HepG2 (cell line): ENCODE measurements around the gene R3HCC1L. TPM values are rescaled to one million over a fixed set of nuclear protein-coding genes. Genes with fewer than 3 reads are reported as not detected.

Source experiments
- ATAC-seq: fragments of 200-7000 bp; cut with Tn5 transposase; 3 replicates; pipeline ENCODE4 v1.9.1; 2020; ENCODE audit warnings: mild to moderate bottlenecking, moderate library complexity
- BruUV-seq: library from RNA; stranded (reverse); fragments of 400-500 nt; replicated peaks from 2 replicates; lab custom pipeline; 2021; lab: Mats Ljungman, UMichigan
- CTCF ChIA-PET: fragments of 300-600 bp; formaldehyde crosslinking; extraction: SDS; loops from one replicate; lab custom pipeline; 2021; ENCODE audit warnings: low total read pairs, inconsistent platforms, low intra/inter-chr PET ratio; lab: Yijun Ruan, JAX
- POLR2A ChIA-PET: fragments of 350-600 bp; sonication (Branson Sonifier 250); formaldehyde crosslinking; loops from one replicate; lab custom pipeline; 2020; ENCODE audit warnings: antibody characterized with exemption, inconsistent platforms; lab: Yijun Ruan, JAX
- DNase-seq: peaks from one replicate; pipeline ENCODE4 v3.0.0-alpha.2; 2015; ENCODE audit warnings: low spot score
- FAIRE-seq: peaks from 3 replicates; lab custom pipeline; 2011; peaks lifted over from hg19 to GRCh38; lab: Jason Lieb, UNC
- H2AFZ ChIP-seq: one replicate; pipeline ENCODE4 v1.6.1; 2011; ENCODE audit warnings: low read length, inconsistent platforms
- H3K27ac ChIP-seq: fragments of 300-600 bp; 3 replicates; pipeline ENCODE4 v1.8.0; 2011; ENCODE audit warnings: mixed run types, mild to moderate bottlenecking, mixed read lengths, low read length, inconsistent platforms; ENCODE audit not compliant: insufficient read depth; ENCODE audit errors: extremely low read length
- H3K27me3 ChIP-seq, 2 experiments: fragments of 200-600 bp in 1 of 2; 2 replicates in 1 of 2; 3 replicates in 1 of 2; pipeline versions ENCODE4 v1.6.0 to v1.8.0; 2011; ENCODE audit warnings: low read length in 2 of 2, mild to moderate bottlenecking in 2 of 2, moderate library complexity in 2 of 2, inconsistent platforms in 1 of 2; ENCODE audit not compliant: insufficient read depth in 2 of 2, control insufficient read depth in 1 of 2
- H3K36me3 ChIP-seq, 2 experiments: fragments of 200-600 bp in 1 of 2; replicated peaks in 1 of 2; 2 replicates in 1 of 2; 3 replicates in 1 of 2; pipeline versions ENCODE4 v1.5.1 to v1.8.0; 2011; ENCODE audit warnings: low read length in 2 of 2, inconsistent platforms in 1 of 2; ENCODE audit not compliant: insufficient read depth in 2 of 2, control insufficient read depth in 1 of 2
- H3K4me1 ChIP-seq: 2 replicates; pipeline ENCODE4 v1.5.1; 2012; ENCODE audit warnings: low read length, inconsistent platforms; ENCODE audit not compliant: insufficient read depth
- H3K4me2 ChIP-seq: 2 replicates; pipeline ENCODE4 v1.6.0; 2011; ENCODE audit warnings: low read depth, low read length, inconsistent platforms
- H3K4me3 ChIP-seq, 3 experiments: fragments of 200-600 bp in 1 of 3; sonication (generic), shearing (Covaris generic) in 1 of 3; replicated peaks in 1 of 3; 2 replicates each; pipeline ENCODE4 v1.5.1; 2011 to 2016; ENCODE audit warnings: low read length in 3 of 3, inconsistent platforms in 2 of 3, low read depth in 2 of 3, mild to moderate bottlenecking in 2 of 3, control low read depth in 1 of 3, mixed read lengths in 1 of 3; ENCODE audit not compliant: insufficient read depth in 1 of 3
- H3K79me2 ChIP-seq: one replicate; pipeline ENCODE4 v1.6.1; 2011; ENCODE audit warnings: low read length, inconsistent platforms; ENCODE audit not compliant: insufficient read depth
- H3K9ac ChIP-seq: 2 replicates; pipeline ENCODE4 v1.6.0; 2011; ENCODE audit warnings: mild to moderate bottlenecking, low read depth, low read length, inconsistent platforms; ENCODE audit not compliant: insufficient read depth
- H3K9me3 ChIP-seq: 2 replicates; pipeline ENCODE4 v1.5.1; 2012; ENCODE audit warnings: mild to moderate bottlenecking, low read length
- H4K20me1 ChIP-seq: 2 replicates; pipeline ENCODE4 v1.6.0; 2011; ENCODE audit warnings: inconsistent platforms, mild to moderate bottlenecking, low read length, moderate library complexity; ENCODE audit not compliant: insufficient read depth
- ATAD3A ChIP-seq: sonication (generic); formaldehyde crosslinking; IDR thresholded peaks from 2 replicates; pipeline ENCODE4 v1.4.0; 2020; ENCODE audit warnings: missing genetic modification reagents
- CENPX ChIP-seq: sonication (generic); formaldehyde crosslinking; IDR thresholded peaks from 2 replicates; pipeline ENCODE4 v1.9.0; 2021; ENCODE audit warnings: mild to moderate bottlenecking, missing genetic modification reagents, moderate library complexity
- CREB3 ChIP-seq: sonication (generic); formaldehyde crosslinking; IDR thresholded peaks from 2 replicates; pipeline ENCODE4 v1.5.0; 2020; ENCODE audit warnings: missing genetic modification reagents
- GTF3A ChIP-seq: sonication (generic); formaldehyde crosslinking; conservative IDR thresholded peaks from 2 replicates; pipeline ENCODE4 v1.4.0; 2020; ENCODE audit warnings: mild to moderate bottlenecking, missing genetic modification reagents
- MATR3 ChIP-seq: sonication (generic); formaldehyde crosslinking; IDR thresholded peaks from 2 replicates; pipeline ENCODE4 v1.4.0; 2020; ENCODE audit warnings: missing genetic modification reagents
- NFKB2 ChIP-seq: sonication (generic); formaldehyde crosslinking; IDR thresholded peaks from 2 replicates; pipeline ENCODE4 v1.4.0; 2020; ENCODE audit warnings: missing genetic modification reagents, borderline replicate concordance
- PHF5A ChIP-seq: IDR thresholded peaks from one replicate; pipeline ENCODE4 v1.6.1; 2018; ENCODE audit warnings: low read depth, missing genetic modification reagents; ENCODE audit not compliant: unreplicated experiment
- RARA ChIP-seq: IDR thresholded peaks from 2 replicates; pipeline ENCODE4 v1.6.1; 2016; ENCODE audit warnings: missing genetic modification reagents, missing compliant biosample characterization
- RFX3 ChIP-seq: IDR thresholded peaks from 2 replicates; pipeline ENCODE4 v1.6.1; 2016; ENCODE audit warnings: missing biosample characterization, missing genetic modification reagents
- ZBTB14 ChIP-seq: sonication (generic); formaldehyde crosslinking; IDR thresholded peaks from 2 replicates; pipeline ENCODE4 v1.4.0; 2020; ENCODE audit warnings: missing genetic modification reagents
- ZEB1 ChIP-seq: IDR thresholded peaks from 2 replicates; pipeline ENCODE4 v1.6.1; 2012; ENCODE audit warnings: mild to moderate bottlenecking, low read depth, inconsistent platforms; ENCODE audit not compliant: insufficient replicate concordance
- ZMYM4 ChIP-seq: sonication (generic); formaldehyde crosslinking; IDR thresholded peaks from 2 replicates; pipeline ENCODE4 v1.8.1; 2023; ENCODE audit warnings: mild to moderate bottlenecking, missing genetic modification reagents
- ZNF12 ChIP-seq: sonication (generic); formaldehyde crosslinking; IDR thresholded peaks from 2 replicates; pipeline ENCODE4 v1.5.0; 2020; ENCODE audit warnings: missing genetic modification reagents
- ZNF136 ChIP-seq: sonication (generic); formaldehyde crosslinking; IDR thresholded peaks from 2 replicates; pipeline ENCODE4 v1.8.1; 2022; ENCODE audit warnings: low read depth, mild to moderate bottlenecking, moderate library complexity, missing genetic modification reagents
- ZNF207 ChIP-seq: fragments of 450-650 bp; IDR thresholded peaks from 2 replicates; pipeline ENCODE4 v1.6.1; 2016; ENCODE audit warnings: antibody characterized with exemption, borderline replicate concordance
- ZNF264 ChIP-seq: sonication (generic); formaldehyde crosslinking; IDR thresholded peaks from 2 replicates; pipeline ENCODE4 v1.4.0; 2020; ENCODE audit warnings: missing genetic modification reagents
- ZNF281 ChIP-seq: sonication (generic); formaldehyde crosslinking; IDR thresholded peaks from 2 replicates; pipeline ENCODE4 v1.4.0; 2020; ENCODE audit warnings: missing genetic modification reagents, borderline replicate concordance
- ZSCAN12 ChIP-seq: sonication (generic); formaldehyde crosslinking; IDR thresholded peaks from 2 replicates; pipeline ENCODE4 v1.9.0; 2021; ENCODE audit warnings: mild to moderate bottlenecking, missing genetic modification reagents
- WGBS: methylation state at CpG from one replicate; pipeline ENCODE4 v1.1.6; 2017; ENCODE audit warnings: low lambda C conversion rate; 5-methylcytosine and 5-hydroxymethylcytosine counted together
- in situ Hi-C: cut with HindIII; loops from 2 replicates; pipeline ENCODE4 v1.10.0; 2017; ENCODE audit warnings: low pct_unique_long_range_greater_than_20kb; ENCODE audit not compliant: extremely low pct_ligation_motif_present
- intact Hi-C: fragments of 100-400 bp; cut with micrococcal nuclease; formaldehyde crosslinking; loops from one replicate; pipeline ENCODE4 v1.10.0; 2022; ENCODE audit not compliant: unreplicated experiment
- polyA plus RNA-seq, 8 experiments: library from polyadenylated mRNA; depleted of rRNA in 3 of 8; stranded (reverse) in 7 of 8; unstranded in 1 of 8; fragments of >200 nt; fragmentation: Illumina TruSeq in 4 of 8; extraction: Trizol in 4 of 8; gene quantifications; 2 replicates each; pipeline versions ENCODE4 v1.2.1 to v1.2.3, GENCODE V29; 2011 to 2016; ENCODE audit warnings: low read depth in 4 of 8, missing spikeins in 1 of 8, mixed read lengths in 1 of 8; ENCODE audit not compliant: insufficient read depth in 1 of 8
- total RNA-seq, 5 experiments: library from RNA; depleted of rRNA; stranded (reverse); fragments of >200 nt; fragmentation: Illumina TruSeq; extraction: Trizol; gene quantifications; 2 replicates each; pipeline ENCODE4 v1.2.3, GENCODE V29; 2016; ENCODE audit warnings: low read depth in 1 of 5
- TF ChIP-seq, protein P1 (sequence below): sonication (generic); formaldehyde crosslinking; IDR thresholded peaks from 2 replicates; pipeline ENCODE4 v1.9.0; 2021; ENCODE audit warnings: missing genetic modification reagents, mild to moderate bottlenecking, borderline replicate concordance

Gene R3HCC1L
- total and polyA plus RNA-seq, 2 of the 13 experiments (the other 11 are each of a cell fraction or from before 2014, with no cell fraction given) = 6.5 to 12.2 TPM

DNA sequence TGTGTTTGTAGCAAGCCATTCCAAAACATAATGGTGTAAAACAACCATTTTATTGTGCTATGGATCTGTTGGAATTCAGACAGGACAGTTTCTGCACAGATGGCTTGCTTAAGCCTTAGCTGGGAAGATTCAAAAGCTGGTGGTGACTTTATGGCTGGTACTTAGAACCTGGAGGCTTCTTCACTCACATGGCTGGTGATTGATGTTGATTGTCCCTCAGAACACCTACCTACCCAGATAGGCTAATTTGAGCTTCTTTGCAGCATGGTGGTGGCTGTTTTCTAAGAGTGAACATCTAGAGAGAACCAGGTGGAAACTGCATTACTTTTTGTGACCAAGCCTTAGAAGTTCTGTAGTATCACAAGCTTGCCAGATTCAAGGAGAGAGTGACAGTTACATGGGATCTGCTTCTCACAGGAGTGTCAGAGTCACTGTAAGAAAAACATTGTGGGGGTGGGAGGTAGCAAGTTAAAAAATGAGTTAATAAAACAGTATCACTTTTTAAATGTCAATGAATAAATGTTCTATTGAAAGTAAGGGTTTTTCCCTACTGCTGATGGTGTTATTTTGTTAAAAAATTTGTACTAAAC lies 7.1 kb downstream of the R3HCC1L start (continued):
- TF ChIP-seq ZBTB14 (CRISPR knock-in tag) = no peak
- no peak for TF ChIP-seq ZNF12 (CRISPR knock-in tag)
- TF ChIP-seq, protein P1, sequence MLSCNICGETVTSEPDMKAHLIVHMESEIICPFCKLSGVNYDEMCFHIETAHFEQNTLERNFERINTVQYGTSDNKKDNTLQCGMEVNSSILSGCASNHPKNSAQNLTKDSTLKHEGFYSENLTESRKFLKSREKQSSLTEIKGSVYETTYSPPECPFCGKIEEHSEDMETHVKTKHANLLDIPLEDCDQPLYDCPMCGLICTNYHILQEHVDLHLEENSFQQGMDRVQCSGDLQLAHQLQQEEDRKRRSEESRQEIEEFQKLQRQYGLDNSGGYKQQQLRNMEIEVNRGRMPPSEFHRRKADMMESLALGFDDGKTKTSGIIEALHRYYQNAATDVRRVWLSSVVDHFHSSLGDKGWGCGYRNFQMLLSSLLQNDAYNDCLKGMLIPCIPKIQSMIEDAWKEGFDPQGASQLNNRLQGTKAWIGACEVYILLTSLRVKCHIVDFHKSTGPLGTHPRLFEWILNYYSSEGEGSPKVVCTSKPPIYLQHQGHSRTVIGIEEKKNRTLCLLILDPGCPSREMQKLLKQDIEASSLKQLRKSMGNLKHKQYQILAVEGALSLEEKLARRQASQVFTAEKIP = no peak
- TF ChIP-seq ATAD3A (CRISPR knock-in tag) = no peak
- TF ChIP-seq CENPX = no peak
- TF ChIP-seq ZSCAN12 = no peak
- TF ChIP-seq ZEB1 = no peak
- no peak for TF ChIP-seq ZNF264 (CRISPR knock-in tag)

DNA sequence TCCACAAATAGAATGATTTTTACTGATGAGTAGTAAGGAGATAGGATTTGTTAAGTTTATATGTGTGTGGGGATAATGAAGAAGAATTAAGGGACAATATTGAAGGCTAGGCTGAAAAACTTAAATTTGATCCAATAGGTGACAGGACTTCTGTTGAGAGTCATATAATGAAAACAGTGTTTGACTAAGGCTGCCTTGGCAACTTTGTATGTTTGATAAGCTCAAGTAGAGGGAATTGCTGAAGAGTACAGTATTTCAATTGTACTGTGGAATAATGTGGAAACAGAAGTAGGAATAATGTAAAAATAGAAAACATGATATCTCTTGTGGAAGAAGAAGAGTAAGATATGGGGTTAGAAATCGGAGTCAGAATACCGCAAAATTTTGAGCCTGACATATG lies 10.5 kb downstream of the R3HCC1L start:
- ChIA-PET POLR2A (no interaction called here), CTCF (no interaction called here)
- Histone ChIP-seq H3K4me2 (no peak overlapping the region), H3K9ac (no peak overlapping the region), H3K9me3 (peaks cover 29% of the 10 kb centered on the region; the same call in 1 of the 2 replicates), H3K36me3 (no peaks in the 10 kb centered on the region), H3K79me2 (peaks cover 72% of the 10 kb centered on the region), H3K27me3 (no peaks in the 10 kb centered on the region), H3K27ac (no peak overlapping the region), H3K4me3 (no peak overlapping the region), H3K4me1 (peaks cover 15% of the 10 kb centered on the region; the same call in 1 of the 2 replicates), H4K20me1 (no peaks in the 10 kb centered on the region; the same call in 1 of the 2 replicates), H2AFZ (no peak overlapping the region)
- 96% methylated on average over 2 of the region's 2 CpGs for WGBS
- intact Hi-C loops = no loop called here
- ATAC-seq (no peak), DNase-seq (no peak), FAIRE-seq (no peak)
- BruUV-seq = no TSS peak
- in situ Hi-C loops = no loop called here
- TF ChIP-seq ZNF207 (no peak), ZNF136 (CRISPR knock-in tag) (no peak), CREB3 (CRISPR knock-in tag) (no peak), RFX3 (CRISPR knock-in tag) (no peak), PHF5A (CRISPR knock-in tag) (no peak), ZMYM4 (CRISPR knock-in tag) (no peak), NFKB2 (CRISPR knock-in tag) (no peak), GTF3A (CRISPR knock-in tag) (no peak), ZNF281 (CRISPR knock-in tag) (no peak), RARA (CRISPR knock-in tag) (no peak), MATR3 (CRISPR knock-in tag) (no peak)
